GM23338 (cell line): ENCODE measurements around the gene CACNB2. TPM values are rescaled to one million over a fixed set of nuclear protein-coding genes. Genes with fewer than 3 reads are reported as not detected.

ENCODE experiments used
- ATAC-seq: fragments of 200-7000 bp; cut with Tn5 transposase; 3 replicates; pipeline ENCODE4 v1.9.1; 2020
- DNase-seq: peaks from one replicate; pipeline ENCODE4 v3.0.0-alpha.2; 2015; ENCODE audit warnings: low spot score
- H2AFZ ChIP-seq: fragments of 200-600 bp; sonication (generic); 2 replicates; pipeline ENCODE4 v1.8.0; 2016; ENCODE audit warnings: antibody characterized with exemption, mild to moderate bottlenecking, moderate library complexity
- H3F3A ChIP-seq: fragments of 200-600 bp; sonication (generic); replicated peaks from 2 replicates; pipeline ENCODE4 v1.8.0; 2017; ENCODE audit warnings: antibody characterized with exemption, mixed run types, low read depth
- H3K27ac ChIP-seq: fragments of 200-600 bp; sonication (generic); 2 replicates; pipeline ENCODE4 v1.6.1; 2016; ENCODE audit warnings: low read depth
- H3K27me3 ChIP-seq: fragments of 200-600 bp; sonication (generic); 2 replicates; pipeline ENCODE4 v1.8.0; 2016; ENCODE audit warnings: mild to moderate bottlenecking, mixed run types, moderate library complexity; ENCODE audit not compliant: insufficient read depth
- H3K36me3 ChIP-seq: fragments of 200-600 bp; sonication (generic); 2 replicates; pipeline ENCODE4 v1.8.0; 2016; ENCODE audit warnings: mild to moderate bottlenecking; ENCODE audit not compliant: insufficient read depth
- H3K4me1 ChIP-seq: fragments of 200-600 bp; sonication (generic); 2 replicates; pipeline ENCODE4 v1.8.0; 2016; ENCODE audit warnings: mild to moderate bottlenecking, moderate library complexity; ENCODE audit not compliant: insufficient read depth
- H3K4me2 ChIP-seq: fragments of 200-600 bp; sonication (generic); 2 replicates; pipeline ENCODE4 v1.7.1; 2017; ENCODE audit warnings: mixed run types
- H3K4me3 ChIP-seq: fragments of 200-600 bp; sonication (generic); 2 replicates; pipeline ENCODE4 v1.6.1; 2016; ENCODE audit warnings: mixed run types
- H3K79me2 ChIP-seq: fragments of 200-600 bp; sonication (generic); replicated peaks from 2 replicates; pipeline ENCODE4 v1.8.0; 2017; ENCODE audit warnings: mild to moderate bottlenecking; ENCODE audit not compliant: insufficient read depth
- H3K9me2 ChIP-seq: fragments of 200-600 bp; sonication (generic); 2 replicates; pipeline ENCODE4 v1.8.0; 2017; ENCODE audit not compliant: insufficient read depth
- H4K20me1 ChIP-seq: fragments of 200-600 bp; sonication (generic); replicated peaks from 2 replicates; pipeline ENCODE4 v1.8.0; 2017; ENCODE audit warnings: mild to moderate bottlenecking; ENCODE audit not compliant: insufficient read depth
- H3K27ac Mint-ChIP-seq: 2 replicates; pipeline ENCODE4 v1.8.0; 2020; ENCODE audit warnings: inconsistent platforms, mild to moderate bottlenecking, moderate library complexity, mixed read lengths
- H3K27me3 Mint-ChIP-seq: 3 replicates; pipeline ENCODE4 v1.8.0; 2022; ENCODE audit warnings: low read depth, mild to moderate bottlenecking, moderate library complexity, mixed read lengths, inconsistent platforms; ENCODE audit not compliant: insufficient read depth, poor library complexity
- H3K36me3 Mint-ChIP-seq: 3 replicates; pipeline ENCODE4 v1.8.0; 2021; ENCODE audit warnings: low read depth, mild to moderate bottlenecking, inconsistent platforms, moderate library complexity, mixed read lengths
- H3K4me1 Mint-ChIP-seq: 3 replicates; pipeline ENCODE4 v1.8.0; 2020; ENCODE audit warnings: mild to moderate bottlenecking, inconsistent platforms, mixed read lengths
- H3K4me3 Mint-ChIP-seq: 3 replicates; pipeline ENCODE4 v1.8.0; 2021; ENCODE audit warnings: moderate library complexity, mild to moderate bottlenecking, inconsistent platforms, mixed read lengths
- H3K9me3 Mint-ChIP-seq: 3 replicates; pipeline ENCODE4 v1.8.0; 2020; ENCODE audit warnings: moderate library complexity, mild to moderate bottlenecking, inconsistent platforms, mixed read lengths
- CREB1 ChIP-seq: fragments of 250-450 bp; sonication (Bioruptor Pico); IDR thresholded peaks from 2 replicates; pipeline ENCODE4 v1.5.0; 2020; ENCODE audit warnings: low read depth, mild to moderate bottlenecking, moderate library complexity
- ETS1 ChIP-seq: IDR thresholded peaks from 2 replicates; pipeline ENCODE4 v1.6.1; 2016; ENCODE audit warnings: antibody characterized with exemption
- NANOG ChIP-seq: IDR thresholded peaks from 2 replicates; pipeline ENCODE4 v1.6.1; 2016; ENCODE audit warnings: antibody characterized with exemption, borderline replicate concordance
- REST ChIP-seq: IDR thresholded peaks from one replicate; pipeline ENCODE4 v1.6.1; 2018; ENCODE audit warnings: antibody characterized with exemption; ENCODE audit not compliant: unreplicated experiment
- ZNF331 ChIP-seq: fragments of 250-450 bp; sonication (Bioruptor Pico); IDR thresholded peaks from 2 replicates; pipeline ENCODE4 v1.5.0; 2020; ENCODE audit warnings: low read depth, mild to moderate bottlenecking, moderate library complexity
- ZNF462 ChIP-seq: fragments of 250-450 bp; sonication (Bioruptor Pico); IDR thresholded peaks from 2 replicates; pipeline ENCODE4 v1.5.0; 2020; ENCODE audit warnings: mild to moderate bottlenecking, moderate library complexity
- polyA plus RNA-seq: library from polyadenylated mRNA; unstranded; fragments of >200 nt; fragmentation: Nextera tagmentation; extraction: Ambion mirVana; gene quantifications from 2 replicates; pipeline ENCODE4 v1.2.1, GENCODE V29; 2016
- total RNA-seq: library from RNA; depleted of rRNA; stranded (reverse); fragments of >200 nt; shearing (Covaris generic); gene quantifications from 2 replicates; pipeline ENCODE4 v1.2.3, GENCODE V29; 2014

CACNB2 gene
- total and polyA plus RNA-seq, 2 experiments from 2014 or later, result 5.0 to 5.9 TPM

- TF ChIP-seq REST (no peak), NANOG (no peak)
Observed at GRCh38 chr10:18364987-18365775, 225.0 kb downstream of the CACNB2 start (continued).

DNA sequence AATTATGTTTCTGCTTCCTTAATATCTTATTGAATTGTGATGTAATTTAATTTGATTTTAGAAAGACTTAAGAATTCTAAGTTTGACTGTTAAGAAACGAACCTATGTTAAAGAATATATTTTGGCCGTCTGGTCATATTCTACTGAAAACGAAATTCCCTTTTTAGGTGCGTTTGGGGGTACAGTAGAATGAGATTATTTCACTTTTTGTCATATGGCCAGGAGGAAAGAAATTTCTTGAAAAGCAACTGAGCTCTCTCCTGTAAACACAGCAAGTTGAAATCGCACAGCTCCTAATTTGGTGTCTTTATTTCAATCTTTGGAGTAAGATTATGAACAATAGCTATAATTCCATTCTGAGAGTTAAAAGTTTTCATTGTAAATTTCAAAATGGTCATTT lies 227.6 kb downstream of the CACNB2 start:
- H3K36me3 Mint-ChIP-seq, result no peaks in the 10 kb centered on the region
- Histone ChIP-seq H3K27ac (no peak overlapping the region), H3K4me3 (no peak overlapping the region), H3K9me2 (no peaks in the 10 kb centered on the region), H3K36me3 (no peaks in the 10 kb centered on the region), H4K20me1 (no peaks in the 10 kb centered on the region), H3F3A (no peaks in the 10 kb centered on the region), H3K79me2 (no peaks in the 10 kb centered on the region), H3K4me1 (no peaks in the 10 kb centered on the region), H3K4me2 (no peak overlapping the region), H2AFZ (no peak overlapping the region), H3K27me3 (no peaks in the 10 kb centered on the region)
- no peaks in the 10 kb centered on the region for H3K9me3 Mint-ChIP-seq
- no peaks in the 10 kb centered on the region for H3K4me1 Mint-ChIP-seq
- H3K27ac Mint-ChIP-seq, result no peak overlapping the region
- no peak for ATAC-seq
- no peaks in the 10 kb centered on the region for H3K27me3 Mint-ChIP-seq
- no peak for TF ChIP-seq ZNF331 (CRISPR knock-in tag)
- TF ChIP-seq ZNF462 (CRISPR knock-in tag), result no peak
- TF ChIP-seq CREB1 (CRISPR knock-in tag), result no peak
- TF ChIP-seq ETS1, result no peak
- H3K4me3 Mint-ChIP-seq, result no peak overlapping the region
- DNase-seq, result no peak
